Stimulated activated CD8-positive, alpha-beta memory T cell treated with anti-CD3 and anti-CD28 coated beads, Interleukin-2, amount 100 ng/mL, for 48 hours (primary cell): Measurements from ENCODE around the gene CADM1.

Source experiments
- DNase-seq, 2 donors: peaks; one replicate each; pipeline ENCODE4 v3.0.0-alpha.2; 2020; ENCODE audit warnings: low read depth in 2 of 2

Gene CADM1

GRCh38 chr11:115398333-115399080 is 105.7 kb downstream of the CADM1 start:
- DNase-seq: no peak

DNA sequence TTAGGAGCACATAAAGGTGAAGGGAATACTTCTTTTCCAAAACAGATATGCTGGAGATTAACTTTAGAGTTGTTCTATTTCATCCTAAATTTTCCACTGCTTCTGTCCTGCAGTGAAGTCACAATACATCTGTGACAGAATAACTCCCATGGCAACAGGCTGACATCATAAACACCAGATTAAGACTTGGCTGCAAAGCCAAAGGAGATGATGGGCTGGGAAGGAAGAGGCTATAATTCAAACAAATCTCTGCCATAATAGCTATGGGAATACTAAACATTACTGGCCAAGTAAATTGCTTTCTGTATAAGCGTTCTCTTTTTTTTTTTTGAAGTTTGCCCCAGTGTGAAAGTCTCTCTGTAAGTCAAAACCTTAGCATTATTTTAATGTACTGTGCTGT is 107.7 kb downstream of the CADM1 start:
- no peak for DNase-seq

DNA sequence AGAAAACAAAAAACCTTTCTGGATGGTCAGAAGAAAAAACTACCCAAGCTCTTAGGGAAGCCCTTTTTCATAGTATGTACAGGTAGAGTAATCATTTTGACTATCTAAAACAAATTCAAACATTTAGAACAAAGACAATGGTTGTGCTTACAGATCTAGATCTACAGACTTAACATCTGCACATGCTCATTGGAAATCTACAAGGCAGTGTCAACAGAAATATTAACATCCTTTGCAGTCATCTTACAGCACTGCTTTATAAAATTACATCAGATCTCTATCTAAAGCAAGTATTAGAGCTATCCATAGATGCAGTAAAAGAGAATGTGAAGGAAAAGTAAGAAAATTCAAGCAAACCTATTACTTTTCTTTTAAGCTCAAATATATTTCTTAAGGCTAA is 110.3 kb downstream of the CADM1 start:
- DNase-seq: no peak

DNA sequence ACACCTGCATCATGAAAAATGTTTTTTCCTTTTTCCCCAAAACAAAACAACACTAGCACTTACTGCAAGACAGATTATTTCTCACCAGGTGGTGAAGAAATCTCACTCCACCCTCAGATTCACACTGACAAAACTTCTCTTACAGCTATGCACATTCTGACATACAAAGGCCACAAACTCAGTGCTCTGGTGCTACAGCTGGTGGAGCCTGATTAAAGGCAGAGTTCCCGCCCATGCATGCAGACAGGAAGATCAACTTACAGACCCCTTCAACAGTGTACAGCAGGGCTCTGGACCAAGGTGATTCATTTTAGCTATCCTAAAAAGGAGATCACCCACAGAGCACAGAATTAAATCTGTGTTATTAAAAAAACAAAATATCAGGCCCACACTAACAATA is 112.6 kb downstream of the CADM1 start:
- DNase-seq: no peak

GRCh38 chr11:115391160-115391559 is 113.1 kb downstream of the CADM1 start:
- DNase-seq: no peak

- no peak for DNase-seq
Observed at GRCh38 chr11:115390441-115390840, 113.8 kb downstream of the CADM1 start.

DNA sequence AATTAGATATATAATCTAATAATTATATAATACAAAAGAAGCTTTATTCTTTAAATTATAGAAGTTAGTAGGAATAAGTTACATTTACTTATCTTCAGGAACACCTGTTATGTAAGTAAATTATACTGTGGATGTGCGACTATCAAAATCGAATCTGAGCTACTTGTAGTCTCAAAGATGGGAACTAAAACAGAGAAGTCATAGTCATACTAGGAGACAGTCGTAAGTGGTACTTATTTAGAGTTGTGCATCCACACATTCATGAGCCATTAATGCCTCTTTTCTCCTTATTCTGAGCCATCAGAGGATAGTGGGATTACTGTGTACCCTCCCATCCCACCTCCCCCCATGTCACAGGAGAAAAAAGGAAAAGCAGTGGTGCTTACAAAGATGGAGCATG is 114.4 kb downstream of the CADM1 start:
- no peak for DNase-seq

DNA sequence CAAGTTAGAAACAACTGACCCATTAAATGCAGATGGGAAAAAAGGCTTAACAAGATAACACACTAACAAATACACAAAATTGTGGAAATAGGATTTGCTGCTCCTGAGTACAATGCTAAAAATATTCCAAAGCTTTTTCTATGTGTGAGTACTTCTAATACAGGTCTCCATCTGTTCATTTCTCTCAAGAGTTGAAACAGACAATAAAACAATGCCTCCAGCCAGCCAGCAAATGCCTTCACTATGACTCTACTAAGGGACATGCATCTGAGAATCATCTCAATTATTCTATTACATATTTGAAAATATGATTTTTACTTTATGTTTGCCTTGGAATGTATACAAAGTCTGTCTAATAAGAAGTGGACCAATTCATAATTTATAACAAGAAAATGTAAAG is 119.0 kb downstream of the CADM1 start:
- DNase-seq: no peak

DNA sequence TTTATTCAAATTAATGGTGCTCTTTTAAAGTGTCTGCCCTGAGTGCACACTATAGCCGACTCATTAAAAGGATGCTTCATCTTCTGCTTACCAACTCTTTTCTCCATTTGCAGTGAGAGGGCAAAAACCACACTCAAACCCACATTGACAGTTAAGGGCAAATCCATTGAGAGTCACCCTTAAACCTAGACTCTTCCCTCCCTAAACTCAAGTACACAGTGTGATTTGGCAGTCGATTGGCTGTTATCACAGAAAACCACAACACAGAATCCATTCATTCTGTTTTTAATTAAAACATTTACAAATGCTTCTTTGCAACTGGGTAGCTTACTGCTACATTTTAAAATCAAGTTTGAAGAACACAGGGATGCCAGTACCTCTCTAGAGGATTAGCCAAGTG is 120.0 kb downstream of the CADM1 start:
- DNase-seq: no peak

- DNase-seq: no peak
Observed at GRCh38 chr11:115383431-115383830, 120.8 kb downstream of the CADM1 start.

DNA sequence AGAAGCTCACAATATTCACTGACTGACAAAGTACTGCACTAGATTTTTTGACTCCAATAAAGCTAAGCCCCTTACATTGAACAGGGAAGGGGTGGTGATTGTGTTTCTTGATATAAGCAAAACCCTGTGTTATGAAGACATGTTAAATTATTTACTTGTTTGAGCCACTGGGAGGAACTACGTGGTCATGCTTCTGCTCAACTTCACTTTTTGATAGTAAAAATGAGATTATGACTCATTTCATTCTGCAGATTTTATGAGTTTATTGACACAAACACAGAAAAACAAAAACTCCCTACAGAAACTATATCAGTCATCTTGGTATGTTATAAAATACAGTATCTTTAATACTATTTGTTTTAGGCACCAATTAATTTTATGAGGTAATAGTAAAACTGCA is 124.7 kb downstream of the CADM1 start:
- DNase-seq: no peak

DNA sequence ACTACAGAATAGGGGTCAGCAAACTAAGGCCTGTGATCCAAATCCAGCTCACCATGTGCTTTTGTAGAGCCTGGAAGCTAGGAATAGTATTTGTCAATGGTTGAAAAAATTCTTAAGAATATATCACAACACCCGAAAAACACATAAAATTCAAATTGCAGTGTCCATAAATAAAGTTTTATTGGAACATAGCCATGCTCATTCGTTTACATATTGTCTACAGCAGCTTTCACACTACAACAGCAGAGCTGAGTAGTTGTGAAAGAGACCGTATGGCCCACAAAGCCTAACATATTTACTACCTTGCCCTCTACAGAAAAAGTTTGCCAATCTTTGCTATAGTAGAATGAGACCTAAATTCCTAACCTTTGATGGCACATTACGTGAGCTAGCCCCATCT is 125.7 kb downstream of the CADM1 start:
- DNase-seq: no peak

GRCh38 chr11:115377882-115378296 is 126.3 kb downstream of the CADM1 start:
- no peak for DNase-seq

- DNase-seq: no peak
Observed at GRCh38 chr11:115368616-115369015, 135.6 kb downstream of the CADM1 start.

GRCh38 chr11:115366826-115367225 is 137.4 kb downstream of the CADM1 start:
- DNase-seq: no peak

DNA sequence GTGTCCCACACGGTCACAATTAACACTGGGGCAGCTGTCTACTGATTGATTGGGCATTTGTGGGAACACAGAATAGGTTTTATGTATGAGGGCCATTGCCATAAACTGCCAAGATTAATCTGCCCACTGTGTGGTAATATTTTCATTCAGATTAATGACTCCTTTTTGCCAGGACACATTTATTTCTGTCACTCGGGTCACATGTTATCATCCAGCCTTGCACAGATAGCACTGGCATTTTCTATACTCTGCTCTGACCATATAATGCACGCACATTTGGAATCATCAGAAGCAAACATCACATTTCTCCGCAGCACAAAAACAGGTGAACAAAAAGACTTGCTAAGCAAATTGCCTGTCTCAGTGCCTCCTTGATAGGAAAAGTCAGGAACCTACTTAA is 138.3 kb downstream of the CADM1 start:
- DNase-seq: no peak

DNA sequence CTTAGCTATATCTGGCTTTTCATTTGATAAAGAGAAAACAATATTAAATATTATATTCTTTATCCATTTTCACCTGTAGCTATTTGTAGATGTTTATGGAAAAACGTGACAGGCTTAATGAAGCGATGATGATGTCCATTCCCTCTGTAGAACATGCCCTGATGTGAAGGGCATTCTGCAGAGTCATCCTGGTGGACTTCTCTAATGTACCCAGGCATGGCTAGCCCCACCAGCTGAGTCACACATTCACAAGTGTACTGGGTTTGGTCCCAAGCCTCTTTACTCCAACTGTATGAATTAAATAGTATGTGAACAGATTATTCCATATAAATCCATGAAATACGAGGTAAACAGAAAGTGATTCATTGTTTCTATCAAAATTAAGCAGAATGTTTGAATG is 139.3 kb downstream of the CADM1 start:
- DNase-seq: no peak

- no peak for DNase-seq
Observed at GRCh38 chr11:115363921-115364320, 140.3 kb downstream of the CADM1 start.

GRCh38 chr11:115363426-115363825 is 140.8 kb downstream of the CADM1 start:
- no peak for DNase-seq

GRCh38 chr11:115362997-115363396 is 141.2 kb downstream of the CADM1 start:
- no peak for DNase-seq

DNA sequence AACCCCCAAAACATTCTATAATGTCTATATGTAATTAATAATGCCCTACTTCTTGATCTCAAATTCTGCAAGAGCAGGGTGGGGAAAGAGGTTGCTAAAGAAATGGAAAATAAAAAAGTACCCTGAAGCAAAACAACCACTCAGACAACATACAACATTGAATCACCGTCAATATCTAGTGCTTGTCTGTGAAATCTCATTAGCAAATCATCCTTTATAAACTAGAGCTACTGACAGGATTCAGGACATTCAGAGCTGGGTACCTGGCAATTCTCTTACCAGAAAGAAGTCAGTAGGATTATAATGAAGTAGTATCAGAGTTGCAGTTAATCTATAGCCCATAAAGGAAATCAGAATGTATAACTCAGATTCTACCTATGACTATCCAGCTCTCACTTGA is 143.2 kb downstream of the CADM1 start:
- DNase-seq: no peak

GRCh38 chr11:115360186-115360824 is 143.9 kb downstream of the CADM1 start:
- no peak for DNase-seq

DNA sequence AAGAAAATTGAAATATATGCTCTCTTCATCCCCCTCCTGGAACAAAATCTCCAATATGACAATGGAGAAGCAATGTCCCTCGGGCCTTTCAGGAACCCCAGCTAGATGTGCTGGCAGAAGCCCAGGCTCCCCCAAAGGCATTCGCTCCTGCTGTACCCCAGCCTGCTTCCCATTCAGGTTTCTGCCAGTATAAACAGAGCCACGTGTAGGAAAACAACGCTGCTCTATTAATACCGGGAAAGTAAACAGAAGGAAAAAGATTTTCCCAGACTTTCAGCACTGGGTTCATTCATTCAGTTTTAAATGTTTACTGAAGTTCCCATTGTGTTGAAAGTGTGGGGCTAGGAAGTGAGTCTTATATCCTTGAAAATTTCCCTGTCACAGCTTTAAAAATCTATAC is 147.1 kb downstream of the CADM1 start:
- no peak for DNase-seq
